GM12875 (cell line): Measurements from ENCODE around the gene MRPS23.

Experiments
- H3K4me3 ChIP-seq: one replicate; pipeline ENCODE4 v1.5.1; 2011; ENCODE audit warnings: low read depth, low read length, control low read depth
- TF ChIP-seq, protein P1 (sequence below): IDR thresholded peaks from 2 replicates; pipeline ENCODE4 v1.5.1; 2011; ENCODE audit warnings: low read depth, mild to moderate bottlenecking, control low read depth, inconsistent platforms, low read length, moderate library complexity, borderline replicate concordance; ENCODE audit not compliant: insufficient read depth

MRPS23 gene

DNA sequence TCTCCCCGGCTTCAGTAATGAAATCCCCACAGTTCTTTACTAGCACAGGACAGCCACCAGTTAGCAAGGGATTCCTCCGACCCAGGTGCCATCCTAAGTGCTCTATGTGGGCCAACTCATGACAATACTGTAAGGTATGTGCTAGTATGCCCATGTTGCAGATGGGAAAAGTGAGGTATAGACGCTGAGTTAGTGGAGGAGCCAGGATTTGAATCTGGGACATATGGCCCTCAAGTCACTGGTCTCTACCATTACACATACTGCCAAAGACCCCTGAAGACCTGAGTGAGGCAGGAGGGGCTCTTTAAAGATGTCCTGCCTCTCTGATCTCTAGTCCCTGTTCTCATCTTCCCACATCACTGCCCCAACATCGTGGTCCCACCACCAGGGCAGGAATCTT is 36.2 kb upstream of the MRPS23 start:
- TF ChIP-seq, protein P1, sequence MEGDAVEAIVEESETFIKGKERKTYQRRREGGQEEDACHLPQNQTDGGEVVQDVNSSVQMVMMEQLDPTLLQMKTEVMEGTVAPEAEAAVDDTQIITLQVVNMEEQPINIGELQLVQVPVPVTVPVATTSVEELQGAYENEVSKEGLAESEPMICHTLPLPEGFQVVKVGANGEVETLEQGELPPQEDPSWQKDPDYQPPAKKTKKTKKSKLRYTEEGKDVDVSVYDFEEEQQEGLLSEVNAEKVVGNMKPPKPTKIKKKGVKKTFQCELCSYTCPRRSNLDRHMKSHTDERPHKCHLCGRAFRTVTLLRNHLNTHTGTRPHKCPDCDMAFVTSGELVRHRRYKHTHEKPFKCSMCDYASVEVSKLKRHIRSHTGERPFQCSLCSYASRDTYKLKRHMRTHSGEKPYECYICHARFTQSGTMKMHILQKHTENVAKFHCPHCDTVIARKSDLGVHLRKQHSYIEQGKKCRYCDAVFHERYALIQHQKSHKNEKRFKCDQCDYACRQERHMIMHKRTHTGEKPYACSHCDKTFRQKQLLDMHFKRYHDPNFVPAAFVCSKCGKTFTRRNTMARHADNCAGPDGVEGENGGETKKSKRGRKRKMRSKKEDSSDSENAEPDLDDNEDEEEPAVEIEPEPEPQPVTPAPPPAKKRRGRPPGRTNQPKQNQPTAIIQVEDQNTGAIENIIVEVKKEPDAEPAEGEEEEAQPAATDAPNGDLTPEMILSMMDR, result no peak
- H3K4me3 ChIP-seq, result no peak overlapping the region

DNA sequence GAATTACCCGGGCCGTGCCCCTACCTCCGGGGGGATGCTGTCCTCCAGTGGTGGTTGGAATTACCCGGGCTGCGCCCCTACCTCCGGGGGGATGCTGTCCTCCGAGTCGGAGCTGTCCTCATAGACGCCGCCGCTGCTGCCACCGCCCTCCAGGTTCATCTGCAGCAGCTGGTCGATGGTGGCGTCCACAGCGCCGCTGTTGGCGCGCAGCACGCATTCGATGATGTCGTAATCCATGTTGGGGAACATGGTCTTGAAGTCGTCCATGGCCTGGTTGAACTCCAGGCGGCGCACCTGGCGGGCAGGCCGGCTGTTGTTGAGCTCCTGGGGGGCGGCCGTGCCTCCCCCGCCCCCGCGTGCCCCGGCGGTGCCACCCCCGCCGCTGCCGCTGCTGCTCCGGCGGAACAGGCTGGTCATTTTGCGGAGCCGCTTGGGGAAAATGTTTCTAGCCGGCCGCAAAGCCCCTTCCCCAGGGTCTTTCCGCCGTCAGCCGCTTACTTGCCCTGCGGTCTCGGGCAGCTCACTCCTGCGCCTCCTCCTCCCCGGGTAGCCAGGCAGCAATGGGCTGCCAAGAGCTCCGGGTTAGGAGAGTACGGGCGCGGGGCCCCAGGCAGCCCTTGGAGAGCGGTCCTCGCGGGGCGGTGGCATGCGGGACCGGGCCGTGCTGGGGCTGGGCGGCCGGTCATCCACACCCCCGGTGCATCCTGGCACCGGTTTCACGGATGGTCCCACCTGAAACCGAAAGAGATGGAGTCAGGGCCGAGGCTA is 35.5 kb upstream of the MRPS23 start:
- no peak overlapping the region for H3K4me3 ChIP-seq
- TF ChIP-seq, protein P1, result no peak

DNA sequence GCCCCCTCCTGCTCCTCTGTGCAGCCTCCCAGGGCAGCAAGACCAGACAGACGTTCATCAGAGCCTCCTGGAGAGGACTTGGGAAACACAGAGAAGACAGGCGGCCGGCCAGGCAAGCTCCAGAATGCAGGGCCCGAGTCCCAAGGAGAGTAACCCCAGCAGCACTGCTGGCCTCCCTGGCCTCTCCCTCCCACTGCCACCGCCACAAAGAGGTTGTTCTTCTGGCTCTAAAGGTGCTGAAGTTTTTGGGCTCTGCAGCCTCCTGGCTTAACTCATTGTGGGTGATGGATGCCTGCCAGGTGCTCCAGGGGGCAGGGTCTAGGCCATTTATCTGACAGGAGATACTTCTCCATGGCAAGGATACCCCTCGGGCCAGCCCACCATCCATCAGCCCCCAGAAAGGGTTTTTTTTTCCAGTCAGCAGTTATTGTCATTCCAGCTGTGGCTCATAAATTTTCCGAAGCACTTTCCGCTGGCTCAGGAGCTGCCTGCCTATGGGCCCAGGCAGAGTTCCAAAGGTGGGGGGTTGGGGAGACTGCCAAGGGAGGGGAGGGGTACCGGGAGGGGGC is 32.0 kb upstream of the MRPS23 start:
- TF ChIP-seq, protein P1, result no peak
- no peak overlapping the region for H3K4me3 ChIP-seq

DNA sequence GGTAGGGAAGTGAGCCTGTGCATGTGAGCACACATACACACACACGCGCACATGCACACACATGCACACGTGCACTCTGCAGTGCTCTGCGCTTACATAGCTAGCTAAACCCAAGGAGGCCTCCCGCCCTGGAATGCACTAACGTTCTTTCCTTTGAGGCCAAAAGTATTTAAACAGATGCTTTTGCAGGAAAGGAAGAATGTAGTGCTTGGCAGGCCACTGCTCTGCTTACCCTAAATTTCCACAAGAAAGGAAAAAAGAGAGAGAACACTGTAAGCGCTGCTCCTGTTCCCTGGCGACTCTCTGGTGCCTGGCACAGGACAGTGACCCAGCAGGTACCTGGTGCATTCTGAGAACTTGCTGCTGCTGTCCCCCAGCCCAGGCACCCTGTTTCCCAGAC is 31.3 kb upstream of the MRPS23 start:
- H3K4me3 ChIP-seq, result no peak overlapping the region
- TF ChIP-seq, protein P1, result no peak

DNA sequence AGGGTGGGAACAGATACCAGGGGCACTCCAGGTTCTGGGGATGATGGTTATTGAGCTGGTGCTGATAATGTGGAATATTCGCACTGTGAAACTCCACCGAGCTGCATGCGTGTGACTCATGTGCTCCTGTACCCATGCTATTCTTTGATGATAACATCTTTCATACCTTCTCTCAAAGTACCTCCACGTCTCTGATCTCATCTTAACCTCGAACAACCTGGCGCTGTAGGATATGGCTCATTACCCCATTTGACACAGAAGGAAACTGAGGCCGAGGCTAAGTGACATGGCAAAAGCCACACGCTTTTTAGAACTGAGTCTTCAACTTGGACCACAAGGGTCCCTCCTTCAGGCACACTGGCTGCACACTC is 30.2 kb upstream of the MRPS23 start:
- no peak overlapping the region for H3K4me3 ChIP-seq
- TF ChIP-seq, protein P1, result no peak

DNA sequence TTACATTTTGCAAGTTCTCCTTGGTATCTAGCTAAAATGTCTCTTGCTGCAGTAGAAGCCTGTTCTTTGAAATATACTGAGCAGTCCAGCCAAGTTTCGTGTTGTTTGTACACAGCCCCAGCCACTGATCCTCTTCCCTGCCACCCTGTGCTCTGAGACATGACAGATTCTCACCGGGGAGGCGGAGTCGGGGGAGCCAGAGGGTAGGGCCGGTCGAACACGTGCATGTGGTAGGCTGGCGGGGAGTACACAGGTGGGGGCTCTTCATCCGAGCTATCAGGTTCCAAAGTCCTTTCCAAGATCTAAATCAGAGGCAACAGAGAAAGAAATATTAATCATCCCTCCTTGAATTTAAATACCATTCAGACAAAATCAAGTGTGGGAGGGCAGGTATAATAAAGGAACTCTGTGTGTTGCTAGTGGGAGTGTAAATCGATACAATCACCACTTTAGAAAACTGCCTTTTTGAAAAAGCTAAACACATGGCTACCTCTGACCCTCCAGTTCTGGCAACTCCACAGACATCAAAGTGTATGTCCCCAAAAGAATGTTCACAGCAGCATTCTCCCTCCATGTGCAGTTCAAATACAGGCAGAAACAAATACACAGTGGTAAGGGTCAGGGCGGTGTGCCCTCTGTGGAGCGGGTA is 29.7 kb upstream of the MRPS23 start:
- H3K4me3 ChIP-seq, result no peak overlapping the region
- TF ChIP-seq, protein P1, result no peak
